Measurements from ENCODE around the gene RBM19.

- no peak for TF ChIP-seq CTCF (IDR thresholded peaks at IDR 0.05)
- no peak for TF ChIP-seq POLR2A (IDR thresholded peaks at IDR 0.05)
Measured at GRCh38 chr12:113876160-113876559, 90.0 kb downstream of the RBM19 start.

Data from uterus (tissue), 2 donors.